ENCODE data around the gene SLC41A1. TPM values are rescaled to one million over a fixed set of nuclear protein-coding genes. Genes with fewer than 3 reads are reported as not detected.
A peak's percentile ranks its signal among the peaks of the same experiment; 100 is the strongest.

Gene SLC41A1
- total and polyA plus RNA-seq, 7 donors: 19.8 to 87.7 (median 54.1) TPM

DNA sequence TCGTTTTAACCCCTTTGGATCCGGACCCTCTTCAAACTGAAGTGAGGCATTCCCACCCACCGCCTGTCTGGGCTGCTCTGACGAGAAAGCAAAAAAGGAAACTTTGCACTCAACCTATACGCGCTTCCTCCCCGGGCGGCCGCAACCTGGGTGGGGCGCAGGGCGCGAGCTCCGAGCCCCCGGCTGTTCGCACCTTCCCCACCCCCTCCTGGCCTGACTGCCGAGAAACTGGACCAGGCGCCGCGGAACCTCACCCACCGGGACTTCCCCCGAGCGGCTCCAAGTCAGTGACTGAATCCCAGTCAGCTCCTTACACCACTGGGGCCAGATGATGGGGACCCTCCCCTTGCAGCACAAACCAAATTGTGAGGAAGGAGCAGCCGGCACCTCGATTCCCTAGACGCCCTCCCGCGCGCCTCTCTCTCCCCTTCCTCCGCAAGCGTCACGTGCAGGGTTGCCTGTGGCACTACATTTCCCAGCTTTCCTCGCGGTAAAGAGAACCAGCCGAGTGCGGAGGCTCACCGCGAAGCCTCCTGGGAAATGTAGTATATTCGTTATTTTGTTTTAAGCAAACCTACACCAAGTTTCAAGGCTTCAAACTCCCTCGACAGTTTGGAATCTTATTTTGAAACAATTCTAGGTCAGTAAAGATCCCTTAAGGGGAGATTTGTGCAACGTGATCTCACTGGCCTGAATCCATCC, 37.8 kb downstream of the SLC41A1 start, which contains the start of gene RAB29:
RAB29 (minus strand) TSS at position 468 of the 702 bp plus-strand sequence. CDS start 526 bp downstream, outside the sequence.
- ATAC-seq: peak; percentile 94 to 99 (median 96)
- TF ChIP-seq, protein P1, sequence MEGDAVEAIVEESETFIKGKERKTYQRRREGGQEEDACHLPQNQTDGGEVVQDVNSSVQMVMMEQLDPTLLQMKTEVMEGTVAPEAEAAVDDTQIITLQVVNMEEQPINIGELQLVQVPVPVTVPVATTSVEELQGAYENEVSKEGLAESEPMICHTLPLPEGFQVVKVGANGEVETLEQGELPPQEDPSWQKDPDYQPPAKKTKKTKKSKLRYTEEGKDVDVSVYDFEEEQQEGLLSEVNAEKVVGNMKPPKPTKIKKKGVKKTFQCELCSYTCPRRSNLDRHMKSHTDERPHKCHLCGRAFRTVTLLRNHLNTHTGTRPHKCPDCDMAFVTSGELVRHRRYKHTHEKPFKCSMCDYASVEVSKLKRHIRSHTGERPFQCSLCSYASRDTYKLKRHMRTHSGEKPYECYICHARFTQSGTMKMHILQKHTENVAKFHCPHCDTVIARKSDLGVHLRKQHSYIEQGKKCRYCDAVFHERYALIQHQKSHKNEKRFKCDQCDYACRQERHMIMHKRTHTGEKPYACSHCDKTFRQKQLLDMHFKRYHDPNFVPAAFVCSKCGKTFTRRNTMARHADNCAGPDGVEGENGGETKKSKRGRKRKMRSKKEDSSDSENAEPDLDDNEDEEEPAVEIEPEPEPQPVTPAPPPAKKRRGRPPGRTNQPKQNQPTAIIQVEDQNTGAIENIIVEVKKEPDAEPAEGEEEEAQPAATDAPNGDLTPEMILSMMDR (IDR thresholded peaks at IDR 0.05): no peak
- intact Hi-C loops (cut with DNase I): no loop called here
- Histone ChIP-seq H3K27ac (peak within 1 kb of the TSS; percentile 60), H3K27me3 (ENCODE audit: insufficient read depth in 3 of 3, low read length in 2 of 3) (no peaks in the 10 kb centered on the region), H3K9me3 (no peaks in the 10 kb centered on the region), H3K4me1 (peaks cover 15% of the 10 kb centered on the region), H3K36me3 (ENCODE audit: insufficient read depth in 1 of 2, low read depth in 1 of 2) (peaks cover 0 to 13% of the 10 kb centered on the region in 2 donors), H3K4me3 (peak within 1 kb of the TSS; percentile 83)
- 0 to 1% (median 0%) methylated on average over 33 to 40 of the region's 40 CpGs for WGBS, 3 donors
- DNase-seq: peak; percentile 80 to 89

DNA sequence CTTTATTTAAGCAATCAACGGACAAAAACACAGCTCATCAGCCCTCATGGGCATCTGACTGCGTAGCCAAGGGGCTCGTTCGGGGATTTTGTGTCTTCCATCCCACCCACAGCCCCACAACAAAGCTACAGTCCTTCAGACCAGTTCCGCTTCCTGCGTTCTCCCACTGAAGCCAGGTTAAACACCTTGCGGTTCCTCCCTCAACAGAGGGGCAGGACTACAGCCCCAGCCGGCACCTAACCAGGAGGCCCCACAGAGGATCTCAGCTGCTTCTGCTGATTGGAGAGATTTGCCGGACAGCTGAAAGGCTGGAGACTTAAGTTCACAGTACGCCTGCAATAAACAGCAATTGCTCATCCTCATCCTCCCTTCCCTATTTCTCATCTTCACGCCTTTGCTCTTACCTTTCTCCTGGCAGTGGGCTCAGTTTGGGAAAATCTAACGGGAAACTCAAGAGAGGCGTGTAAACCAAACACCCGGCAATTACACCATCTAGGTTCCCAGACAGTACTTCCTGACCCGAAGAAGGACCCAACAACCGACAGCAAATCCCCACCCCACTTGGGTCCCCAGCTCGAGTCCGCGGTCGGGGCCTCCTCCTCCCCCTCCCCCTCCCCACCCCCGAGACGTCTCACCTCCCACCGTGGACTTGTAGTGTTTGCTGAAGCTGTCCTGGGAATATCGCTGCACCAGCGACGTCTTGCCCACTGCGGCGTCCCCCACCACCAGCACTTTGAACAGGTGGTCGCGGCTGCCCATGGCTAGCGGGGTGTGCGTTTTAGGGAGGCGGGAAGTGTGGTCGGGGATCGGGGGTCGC, 38.6 kb downstream of the SLC41A1 start:
- 23 to 27% (median 23%) methylated on average over 32 to 36 of the region's 36 CpGs for WGBS, 3 donors

DNA sequence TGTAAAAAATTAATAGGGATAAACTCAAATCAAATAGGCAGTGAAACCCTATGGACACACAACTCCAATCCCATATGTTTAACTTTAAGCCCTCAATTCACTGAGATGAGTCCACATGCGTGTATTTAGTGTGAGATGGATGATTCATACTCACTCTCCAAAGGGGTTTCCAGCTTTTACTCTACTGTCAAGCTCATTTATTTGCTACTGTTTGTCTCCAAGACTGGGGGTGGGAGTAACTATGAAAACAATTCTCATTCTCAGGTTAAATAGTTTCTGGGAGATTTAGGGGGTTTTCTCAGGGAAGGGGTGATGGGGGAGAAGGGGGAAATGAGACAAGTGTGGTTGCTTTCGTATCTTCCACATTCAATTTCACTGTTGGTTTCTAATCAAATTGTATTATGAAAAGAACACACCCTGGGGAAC, 40.4 kb downstream of the SLC41A1 start:
- Histone ChIP-seq H3K36me3 (ENCODE audit: insufficient read depth in 1 of 2, low read depth in 1 of 2) (peaks cover 0 to 25% of the 10 kb centered on the region in 2 donors), H3K27me3 (ENCODE audit: insufficient read depth in 3 of 3, low read length in 2 of 3) (no peaks in the 10 kb centered on the region), H3K9me3 (no peaks in the 10 kb centered on the region), H3K4me1 (peaks cover 15% of the 10 kb centered on the region), H3K27ac (no peak overlapping the region), H3K4me3 (no peak overlapping the region)
- WGBS, 3 donors: 87 to 93% (median 92%) methylated on average over 2 of the region's 2 CpGs
- intact Hi-C loops (cut with DNase I): no loop called here
- DNase-seq (no peak), ATAC-seq (no peak)
- TF ChIP-seq, protein P1 (IDR thresholded peaks at IDR 0.05): no peak

More for the DNA sequence above, 38.6 kb downstream of the SLC41A1 start:
- peaks cover 15% of the 10 kb centered on the region for H3K4me1 ChIP-seq
- intact Hi-C loops (cut with DNase I): no loop called here
- no peaks in the 10 kb centered on the region for H3K9me3 ChIP-seq
- H3K27ac ChIP-seq: peak overlapping the region; percentile 60
- H3K36me3 ChIP-seq (ENCODE audit: insufficient read depth in 1 of 2, low read depth in 1 of 2): peaks cover 0 to 21% of the 10 kb centered on the region in 2 donors
- H3K4me3 ChIP-seq: peak overlapping the region; percentile 83
- ATAC-seq: peak; percentile 31 to 55 (median 36)
- TF ChIP-seq, protein P1 (IDR thresholded peaks at IDR 0.05): no peak
- no peaks in the 10 kb centered on the region for H3K27me3 ChIP-seq (ENCODE audit: insufficient read depth in 3 of 3, low read length in 2 of 3)
- peak in 1 of 2 donors; percentile 19 for DNase-seq

DNA sequence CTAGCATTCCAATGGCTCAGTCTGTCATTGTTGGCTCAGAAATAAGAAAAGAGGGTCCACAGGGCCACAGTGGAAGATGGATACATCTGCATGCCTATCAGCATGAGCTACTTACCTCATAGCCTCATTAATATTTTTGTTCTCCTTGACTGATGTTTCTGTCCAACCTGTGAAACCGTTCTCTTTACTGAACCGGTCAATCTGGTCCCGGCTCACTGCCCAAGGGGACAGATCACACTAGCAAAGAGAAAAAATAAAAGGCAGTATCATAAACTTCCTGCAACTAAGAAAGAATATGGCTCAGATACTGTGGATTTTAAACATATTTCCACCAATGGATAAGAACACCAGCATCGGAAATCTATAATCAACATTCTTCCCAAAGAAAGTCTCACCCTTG, 42.4 kb downstream of the SLC41A1 start:
- ATAC-seq (no peak), DNase-seq (no peak)
- Histone ChIP-seq H3K9me3 (no peaks in the 10 kb centered on the region), H3K27ac (no peak overlapping the region), H3K36me3 (ENCODE audit: insufficient read depth in 1 of 2, low read depth in 1 of 2) (peaks cover 0 to 25% of the 10 kb centered on the region in 2 donors), H3K27me3 (ENCODE audit: insufficient read depth in 3 of 3, low read length in 2 of 3) (no peaks in the 10 kb centered on the region), H3K4me3 (no peak overlapping the region), H3K4me1 (peaks cover 9% of the 10 kb centered on the region)
- TF ChIP-seq, protein P1 (IDR thresholded peaks at IDR 0.05): no peak
- intact Hi-C loops (cut with DNase I): no loop called here
- 93 to 97% (median 96%) methylated on average over 4 of the region's 4 CpGs for WGBS, 3 donors
